Mammary epithelial cell (primary cell): Measurements from ENCODE around the gene TSEN54.

Experiments used
- EZH2 ChIP-seq: IDR thresholded peaks from 2 replicates; pipeline ENCODE4 v1.6.1; 2012; ENCODE audit warnings: low read length, inconsistent platforms, borderline replicate concordance
- TF ChIP-seq, protein P1 (sequence below), 2 donors: IDR thresholded peaks in 1 of 2; conservative IDR thresholded peaks in 1 of 2; 2 replicates each; pipeline ENCODE4 v1.5.1; 2011 to 2012; ENCODE audit warnings: inconsistent platforms in 2 of 2, low read length in 2 of 2, mild to moderate bottlenecking in 2 of 2, control low read depth in 1 of 2, low read depth in 1 of 2; ENCODE audit not compliant: insufficient read depth in 1 of 2; ENCODE audit errors: extremely low read depth in 1 of 2

DNA sequence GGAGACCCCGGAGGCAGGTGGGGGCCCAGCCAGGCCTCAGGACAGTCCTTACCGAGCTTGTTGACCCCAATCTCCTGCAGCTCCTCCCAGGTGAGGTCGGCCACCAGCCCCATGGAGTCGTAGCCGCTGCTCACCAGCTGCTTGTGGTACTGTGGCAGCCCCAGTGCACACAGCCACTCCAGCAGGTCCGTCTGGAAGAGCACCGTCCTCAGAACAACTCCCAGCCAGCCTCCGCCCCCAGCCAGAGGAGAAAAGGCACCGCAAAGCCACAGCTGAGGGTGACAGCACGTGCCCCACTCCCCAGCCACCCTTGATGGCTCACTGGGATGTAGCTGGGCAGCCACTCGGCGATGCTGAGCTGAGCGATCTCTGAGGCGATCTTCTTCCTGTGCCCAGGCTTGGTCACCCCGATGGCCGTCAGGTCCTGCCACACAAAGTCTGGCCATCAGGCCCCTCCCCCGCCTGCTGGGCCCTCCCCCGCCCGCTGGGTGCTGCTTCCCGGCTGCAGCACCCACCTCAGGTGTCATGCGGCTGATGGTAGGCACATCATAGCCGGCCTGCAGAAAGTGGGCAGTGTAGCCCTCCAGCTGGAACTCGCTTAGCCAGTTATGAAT, 12.9 kb upstream of the TSEN54 start:
- TF ChIP-seq, protein P1, sequence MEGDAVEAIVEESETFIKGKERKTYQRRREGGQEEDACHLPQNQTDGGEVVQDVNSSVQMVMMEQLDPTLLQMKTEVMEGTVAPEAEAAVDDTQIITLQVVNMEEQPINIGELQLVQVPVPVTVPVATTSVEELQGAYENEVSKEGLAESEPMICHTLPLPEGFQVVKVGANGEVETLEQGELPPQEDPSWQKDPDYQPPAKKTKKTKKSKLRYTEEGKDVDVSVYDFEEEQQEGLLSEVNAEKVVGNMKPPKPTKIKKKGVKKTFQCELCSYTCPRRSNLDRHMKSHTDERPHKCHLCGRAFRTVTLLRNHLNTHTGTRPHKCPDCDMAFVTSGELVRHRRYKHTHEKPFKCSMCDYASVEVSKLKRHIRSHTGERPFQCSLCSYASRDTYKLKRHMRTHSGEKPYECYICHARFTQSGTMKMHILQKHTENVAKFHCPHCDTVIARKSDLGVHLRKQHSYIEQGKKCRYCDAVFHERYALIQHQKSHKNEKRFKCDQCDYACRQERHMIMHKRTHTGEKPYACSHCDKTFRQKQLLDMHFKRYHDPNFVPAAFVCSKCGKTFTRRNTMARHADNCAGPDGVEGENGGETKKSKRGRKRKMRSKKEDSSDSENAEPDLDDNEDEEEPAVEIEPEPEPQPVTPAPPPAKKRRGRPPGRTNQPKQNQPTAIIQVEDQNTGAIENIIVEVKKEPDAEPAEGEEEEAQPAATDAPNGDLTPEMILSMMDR (conservative IDR thresholded peaks at IDR 0.05 in 1 of 2, IDR thresholded peaks at IDR 0.05 in 1 of 2; ENCODE audit: extremely low read depth in 1 of 2, insufficient read depth in 1 of 2, low read depth in 1 of 2, low read length in 2 of 2): no peak
- no peak for TF ChIP-seq EZH2
